Keratinocyte (primary cell): ENCODE results near the gene SLC66A2. TPM values are rescaled to one million over a fixed set of nuclear protein-coding genes. Genes with fewer than 3 reads are reported as not detected.

Experiments
- DNase-seq: peaks from one replicate; pipeline ENCODE4 v3.0.0-alpha.2; 2011; ENCODE audit warnings: low read depth, missing footprints, low spot score
- FAIRE-seq: peaks from 2 replicates; lab custom pipeline; 2011; peaks lifted over from hg19 to GRCh38; lab: Jason Lieb, UNC
- H2AFZ ChIP-seq: 2 replicates; pipeline ENCODE4 v1.6.0; 2012; ENCODE audit warnings: low read length, control low read depth, inconsistent platforms; ENCODE audit not compliant: control insufficient read depth
- H3K27ac ChIP-seq: 2 replicates; pipeline ENCODE4 v1.5.1; 2011; ENCODE audit warnings: low read length; ENCODE audit not compliant: control insufficient read depth, insufficient read depth
- H3K27me3 ChIP-seq: 3 replicates; pipeline ENCODE4 v1.6.0; 2011; ENCODE audit warnings: low read length; ENCODE audit not compliant: control insufficient read depth, insufficient read depth; ENCODE audit errors: extremely low read depth
- H3K36me3 ChIP-seq, 2 experiments: 2 replicates in 1 of 2; 3 replicates in 1 of 2; pipeline ENCODE4 v1.5.1; 2011; ENCODE audit warnings: low read length in 2 of 2, mild to moderate bottlenecking in 1 of 2; ENCODE audit not compliant: control insufficient read depth in 2 of 2, insufficient read depth in 2 of 2; ENCODE audit errors: extremely low read depth in 1 of 2
- H3K4me1 ChIP-seq: 3 replicates; pipeline ENCODE4 v1.5.1; 2011; ENCODE audit warnings: low read length; ENCODE audit not compliant: control insufficient read depth, insufficient read depth; ENCODE audit errors: extremely low read depth
- H3K4me2 ChIP-seq: 3 replicates; pipeline ENCODE4 v1.6.0; 2011; ENCODE audit warnings: low read depth, low read length; ENCODE audit not compliant: control insufficient read depth, insufficient read depth; ENCODE audit errors: extremely low read depth
- H3K4me3 ChIP-seq, 3 experiments: fragments of 200-600 bp in 1 of 3; sonication (generic) in 1 of 3; 2 replicates in 2 of 3; 3 replicates in 1 of 3; pipeline ENCODE4 v1.5.1; 2011 to 2016; ENCODE audit warnings: low read length in 3 of 3, mild to moderate bottlenecking in 3 of 3, control low read depth in 2 of 3, inconsistent platforms in 1 of 3, low read depth in 1 of 3, mixed read lengths in 1 of 3, mixed run types in 1 of 3, moderate library complexity in 1 of 3; ENCODE audit not compliant: control insufficient read depth in 2 of 3, insufficient read depth in 2 of 3; ENCODE audit errors: extremely low read depth in 1 of 3
- H3K79me2 ChIP-seq: 2 replicates; pipeline ENCODE4 v1.6.0; 2012; ENCODE audit warnings: low read length; ENCODE audit not compliant: control insufficient read depth, insufficient read depth
- H3K9ac ChIP-seq: 3 replicates; pipeline ENCODE4 v1.6.0; 2011; ENCODE audit warnings: low read length; ENCODE audit not compliant: control insufficient read depth, insufficient read depth; ENCODE audit errors: extremely low read depth
- H3K9me1 ChIP-seq: 3 replicates; pipeline ENCODE4 v1.6.0; 2011; ENCODE audit warnings: low read length; ENCODE audit not compliant: control insufficient read depth, insufficient read depth; ENCODE audit errors: extremely low read depth
- H3K9me3 ChIP-seq: 2 replicates; pipeline ENCODE4 v1.5.1; 2012; ENCODE audit warnings: low read depth, low read length; ENCODE audit not compliant: control insufficient read depth
- H4K20me1 ChIP-seq: 3 replicates; pipeline ENCODE4 v1.6.0; 2011; ENCODE audit warnings: low read length; ENCODE audit not compliant: control insufficient read depth, insufficient read depth; ENCODE audit errors: extremely low read depth
- CTCF ChIP-seq, 3 experiments: IDR thresholded peaks in 1 of 3; conservative IDR thresholded peaks in 1 of 3; optimal IDR thresholded peaks in 1 of 3; 2 replicates in 2 of 3; 3 replicates in 1 of 3; pipeline versions ENCODE3 to v1.5.1; 2011; ENCODE audit warnings: low read length in 3 of 3, mild to moderate bottlenecking in 3 of 3, moderate library complexity in 2 of 3, control low read depth in 1 of 3, inconsistent platforms in 1 of 3; ENCODE audit not compliant: insufficient read depth in 2 of 3; ENCODE audit errors: extremely low read depth in 1 of 3
- EZH2 ChIP-seq: IDR thresholded peaks from one replicate; pipeline ENCODE4 v1.6.1; 2012; ENCODE audit warnings: inconsistent platforms, mild to moderate bottlenecking, low read length, moderate library complexity
- dilution Hi-C: fragments of 300-500 bp; cut with MboI; formaldehyde crosslinking; loops from one replicate; pipeline ENCODE4 v1.7.0; 2020; ENCODE audit warnings: low sequenced_read_pairs; ENCODE audit not compliant: extremely low pct_ligation_motif_present
- polyA plus RNA-seq, 5 experiments: library from polyadenylated mRNA; depleted of rRNA in 3 of 5; stranded (reverse) in 3 of 5; stranded (forward) in 1 of 5; unstranded in 1 of 5; fragments of >200 nt; gene quantifications; 1 replicate in 1 of 5; 2 replicates in 3 of 5; 3 replicates in 1 of 5; pipeline versions ENCODE4 v1.2.1 to v1.2.3, GENCODE V29; 2011 to 2012; ENCODE audit warnings: missing spikeins in 2 of 5, low read depth in 1 of 5, low replicate concordance in 1 of 5

SLC66A2 gene
- polyA plus RNA-seq, 1 donor (not counting 4 experiments of a cell fraction or from before 2014, with no cell fraction given), result 16.3 TPM

- DNase-seq (no peak), FAIRE-seq (no peak)
- dilution Hi-C loops, result no loop called here
- Histone ChIP-seq H3K4me2 (no peak overlapping the region), H3K4me1 (peaks cover 2% of the 10 kb centered on the region), H2AFZ (no peak overlapping the region), H3K79me2 (no peaks in the 10 kb centered on the region), H3K27me3 (peaks cover 19% of the 10 kb centered on the region), H3K9me1 (no peaks in the 10 kb centered on the region), H3K36me3 (no peaks in the 10 kb centered on the region), H3K9ac (no peak overlapping the region), H3K9me3 (no peaks in the 10 kb centered on the region), H4K20me1 (no peaks in the 10 kb centered on the region), H3K4me3 (no peak overlapping the region), H3K27ac (no peak overlapping the region)
- TF ChIP-seq CTCF (optimal IDR thresholded peaks at IDR 0.05 in 1 of 3, IDR thresholded peaks at IDR 0.05 in 1 of 3, conservative IDR thresholded peaks at IDR 0.05 in 1 of 3; ENCODE audit: extremely low read depth in 1 of 3, insufficient read depth in 2 of 3, low read length in 3 of 3), result no peak
- TF ChIP-seq EZH2, result no peak
These were observed 97.5 kb downstream of the SLC66A2 start for GRCh38 chr18:79853993-79854364.

GRCh38 chr18:79853303-79853992, 98.0 kb downstream of the SLC66A2 start:
- TF ChIP-seq EZH2, result no peak
- TF ChIP-seq CTCF (optimal IDR thresholded peaks at IDR 0.05 in 1 of 3, IDR thresholded peaks at IDR 0.05 in 1 of 3, conservative IDR thresholded peaks at IDR 0.05 in 1 of 3; ENCODE audit: extremely low read depth in 1 of 3, insufficient read depth in 2 of 3, low read length in 3 of 3), result no peak
- DNase-seq, result no peak
- dilution Hi-C loops, result no loop called here
- FAIRE-seq, result no peak
- no peaks in the 10 kb centered on the region for H3K36me3 ChIP-seq
- H3K9me3 ChIP-seq, result no peaks in the 10 kb centered on the region
- H4K20me1 ChIP-seq, result no peaks in the 10 kb centered on the region
- H3K4me3 ChIP-seq, result no peak overlapping the region
- H3K9me1 ChIP-seq, result no peaks in the 10 kb centered on the region
- peaks cover 19% of the 10 kb centered on the region for H3K27me3 ChIP-seq
- no peak overlapping the region for H2AFZ ChIP-seq
- no peak overlapping the region for H3K27ac ChIP-seq
- H3K4me1 ChIP-seq, result peaks cover 2% of the 10 kb centered on the region
- H3K4me2 ChIP-seq, result no peak overlapping the region
- H3K79me2 ChIP-seq, result no peaks in the 10 kb centered on the region
- no peak overlapping the region for H3K9ac ChIP-seq
